Breast epithelium (tissue), 4 donors: ENCODE results near the gene KIF1A. TPM values are rescaled to one million over a fixed set of nuclear protein-coding genes. Genes with fewer than 3 reads are reported as not detected.

Experiments used
- DNase-seq, 2 donors: peaks; one replicate each; pipeline ENCODE4 v3.0.0-alpha.2; 2019; ENCODE audit warnings: low spot score in 2 of 2
- H3K27ac ChIP-seq, 2 donors: fragments of 200-600 bp; sonication (generic) in 1 of 2; one replicate each; pipeline ENCODE4 v1.5.1; 2016 to 2019; ENCODE audit warnings: mild to moderate bottlenecking in 1 of 2
- H3K27me3 ChIP-seq, 2 donors: fragments of 200-600 bp; sonication (generic) in 1 of 2; one replicate each; pipeline versions ENCODE4 v1.5.1 to v1.6.0; 2017 to 2019; ENCODE audit warnings: control low read depth in 1 of 2, mild to moderate bottlenecking in 1 of 2
- H3K36me3 ChIP-seq: fragments of 200-600 bp; one replicate; pipeline ENCODE4 v1.5.1; 2019
- H3K4me1 ChIP-seq, 2 donors: fragments of 200-600 bp; sonication (generic); one replicate each; pipeline ENCODE4 v1.5.1; 2016 to 2019; ENCODE audit warnings: control low read depth in 1 of 2
- H3K4me3 ChIP-seq, 3 donors: fragments of 200-600 bp; sonication (generic); 1 replicate in 2 of 3; 2 replicates in 1 of 3; pipeline ENCODE4 v1.5.1; 2016 to 2019; ENCODE audit warnings: mild to moderate bottlenecking in 3 of 3, moderate library complexity in 2 of 3
- H3K9me3 ChIP-seq, 2 donors: fragments of 200-600 bp; sonication (generic) in 1 of 2; one replicate each; pipeline ENCODE4 v1.5.1; 2016 to 2019; ENCODE audit warnings: control low read depth in 1 of 2
- POLR2A ChIP-seq: fragments of 450-650 bp; IDR thresholded peaks from one replicate; pipeline ENCODE4 v1.6.1; 2016; ENCODE audit warnings: antibody characterized with exemption, mild to moderate bottlenecking, moderate library complexity
- POLR2AphosphoS5 ChIP-seq, 3 donors: sonication (generic); formaldehyde crosslinking; IDR thresholded peaks; one replicate each; pipeline ENCODE4 v1.6.1; 2017; ENCODE audit warnings: antibody characterized with exemption in 3 of 3
- intact Hi-C: fragments of 100-400 bp; cut with DNase I; formaldehyde crosslinking; loops from one replicate; pipeline ENCODE4 v1.15.1; 2023; ENCODE audit warnings: low total_unique reads
- total RNA-seq, 3 donors: library from RNA; depleted of rRNA; stranded (reverse); fragments of >200 nt; gene quantifications; one replicate each; pipeline ENCODE4 v1.1.0, GENCODE V29; 2016
- TF ChIP-seq, protein P1 (sequence below), 3 donors: fragments of 450-650 bp; IDR thresholded peaks; one replicate each; pipeline ENCODE4 v1.5.1; 2016 to 2017; ENCODE audit warnings: antibody characterized with exemption in 3 of 3, mild to moderate bottlenecking in 3 of 3, moderate library complexity in 3 of 3

The KIF1A gene
- total RNA-seq, 3 donors from 2014 or later = under 0.01 to 0.29 TPM; not detected in 1

DNA sequence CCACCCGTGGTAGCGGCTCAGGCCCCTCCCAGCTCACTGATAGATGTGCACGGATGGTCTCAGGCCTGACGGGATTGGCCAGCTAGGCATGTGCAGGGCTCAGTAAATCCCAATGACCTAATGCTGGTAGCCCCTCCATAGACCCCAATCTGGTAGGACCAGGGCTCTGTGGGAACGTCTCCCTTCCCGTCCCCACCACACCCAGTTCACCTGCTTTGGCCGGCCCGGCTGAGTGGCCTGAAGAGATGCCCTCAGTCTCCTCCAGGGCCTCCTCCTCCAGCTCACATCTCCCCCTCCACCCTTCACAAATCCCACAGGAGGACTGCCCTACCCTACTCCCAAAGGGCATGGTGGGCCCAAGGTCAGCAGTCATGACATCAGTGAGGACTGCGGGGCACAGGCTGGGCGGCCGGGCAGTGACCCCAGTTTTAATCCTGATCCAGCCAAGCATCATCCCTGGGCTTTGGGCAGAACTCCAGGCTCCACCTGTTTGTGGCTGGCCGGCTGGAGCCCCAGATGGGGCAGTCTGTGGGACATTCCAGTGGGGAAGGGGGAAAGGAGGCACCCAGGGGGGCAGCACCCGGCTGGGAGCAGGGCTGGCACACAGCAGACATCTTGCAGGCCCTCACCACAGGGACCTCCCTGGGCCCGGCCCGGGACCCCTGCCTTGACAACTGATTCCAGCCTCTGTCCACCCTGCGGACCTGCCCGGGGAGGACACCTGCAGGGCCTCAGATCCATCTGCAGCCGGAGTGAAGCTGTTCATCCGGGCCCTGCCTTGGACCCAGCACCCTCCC, 2.3 kb downstream of the KIF1A start:
- DNase-seq = no peak
- TF ChIP-seq POLR2AphosphoS5 (IDR thresholded peaks at IDR 0.05) (no peak), POLR2A (no peak)
- TF ChIP-seq, protein P1, sequence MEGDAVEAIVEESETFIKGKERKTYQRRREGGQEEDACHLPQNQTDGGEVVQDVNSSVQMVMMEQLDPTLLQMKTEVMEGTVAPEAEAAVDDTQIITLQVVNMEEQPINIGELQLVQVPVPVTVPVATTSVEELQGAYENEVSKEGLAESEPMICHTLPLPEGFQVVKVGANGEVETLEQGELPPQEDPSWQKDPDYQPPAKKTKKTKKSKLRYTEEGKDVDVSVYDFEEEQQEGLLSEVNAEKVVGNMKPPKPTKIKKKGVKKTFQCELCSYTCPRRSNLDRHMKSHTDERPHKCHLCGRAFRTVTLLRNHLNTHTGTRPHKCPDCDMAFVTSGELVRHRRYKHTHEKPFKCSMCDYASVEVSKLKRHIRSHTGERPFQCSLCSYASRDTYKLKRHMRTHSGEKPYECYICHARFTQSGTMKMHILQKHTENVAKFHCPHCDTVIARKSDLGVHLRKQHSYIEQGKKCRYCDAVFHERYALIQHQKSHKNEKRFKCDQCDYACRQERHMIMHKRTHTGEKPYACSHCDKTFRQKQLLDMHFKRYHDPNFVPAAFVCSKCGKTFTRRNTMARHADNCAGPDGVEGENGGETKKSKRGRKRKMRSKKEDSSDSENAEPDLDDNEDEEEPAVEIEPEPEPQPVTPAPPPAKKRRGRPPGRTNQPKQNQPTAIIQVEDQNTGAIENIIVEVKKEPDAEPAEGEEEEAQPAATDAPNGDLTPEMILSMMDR (IDR thresholded peaks at IDR 0.05) = no peak
- Histone ChIP-seq H3K36me3 (no peaks in the 10 kb centered on the region), H3K9me3 (peaks cover 7 to 13% of the 10 kb centered on the region in 2 donors), H3K27me3 (peaks cover 14 to 51% of the 10 kb centered on the region in 2 donors), H3K4me1 (peaks cover 0 to 12% of the 10 kb centered on the region in 2 donors), H3K4me3 (no peak overlapping the region), H3K27ac (no peak overlapping the region)
- intact Hi-C loops = no loop called here

DNA sequence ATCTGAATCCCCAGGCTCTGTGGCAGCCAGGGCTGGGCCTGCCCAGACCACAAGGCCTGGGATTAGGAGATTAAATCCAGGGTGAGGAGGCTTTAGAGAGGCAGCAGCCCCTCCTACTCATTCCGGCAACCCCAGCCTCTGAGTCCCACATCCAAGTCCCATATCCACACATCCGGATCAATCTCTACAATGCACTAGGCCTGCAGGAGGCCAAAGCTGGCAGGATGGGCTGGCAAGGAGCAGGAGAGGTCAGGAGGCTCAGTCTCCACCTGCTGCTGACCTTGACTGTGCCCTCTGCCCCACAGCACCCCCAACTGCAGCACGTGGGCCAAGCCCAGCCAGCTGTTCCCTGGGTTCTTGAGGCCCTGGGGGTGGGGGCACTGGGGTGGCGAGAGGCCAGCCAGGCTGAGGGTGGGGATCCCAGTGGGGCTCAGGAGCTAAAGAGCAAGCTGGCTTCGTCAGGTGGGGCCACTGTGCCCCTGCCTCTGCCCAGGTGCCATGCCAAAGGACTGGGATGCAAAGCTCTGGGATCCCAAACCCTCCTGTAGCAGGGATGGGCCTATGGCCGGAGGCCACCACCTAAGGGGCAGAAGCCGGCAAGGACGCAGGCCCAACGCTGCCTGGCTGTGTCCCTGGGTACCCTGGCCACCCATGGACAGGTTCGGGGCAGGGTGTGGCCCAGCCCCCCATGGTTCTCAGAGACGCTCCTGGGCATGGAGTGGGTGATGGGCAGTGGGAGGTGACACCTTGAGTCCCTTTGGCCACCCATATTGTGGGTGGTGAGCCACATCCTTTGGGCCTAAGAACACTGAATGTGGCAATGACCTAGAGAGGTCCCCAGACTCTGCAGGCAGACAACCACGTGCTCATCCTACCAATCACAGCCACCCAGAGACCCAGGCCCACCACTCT, 3.2 kb downstream of the KIF1A start:
- Histone ChIP-seq H3K27ac (no peak overlapping the region), H3K36me3 (no peaks in the 10 kb centered on the region), H3K27me3 (peaks cover 14 to 43% of the 10 kb centered on the region in 2 donors), H3K9me3 (peaks cover 7 to 22% of the 10 kb centered on the region in 2 donors), H3K4me3 (no peak overlapping the region), H3K4me1 (peaks cover 0 to 12% of the 10 kb centered on the region in 2 donors)
- TF ChIP-seq, protein P1 (IDR thresholded peaks at IDR 0.05) = no peak
- TF ChIP-seq POLR2AphosphoS5 (IDR thresholded peaks at IDR 0.05) = no peak
- TF ChIP-seq POLR2A = no peak
- intact Hi-C loops = no loop called here
- DNase-seq = no peak

DNA sequence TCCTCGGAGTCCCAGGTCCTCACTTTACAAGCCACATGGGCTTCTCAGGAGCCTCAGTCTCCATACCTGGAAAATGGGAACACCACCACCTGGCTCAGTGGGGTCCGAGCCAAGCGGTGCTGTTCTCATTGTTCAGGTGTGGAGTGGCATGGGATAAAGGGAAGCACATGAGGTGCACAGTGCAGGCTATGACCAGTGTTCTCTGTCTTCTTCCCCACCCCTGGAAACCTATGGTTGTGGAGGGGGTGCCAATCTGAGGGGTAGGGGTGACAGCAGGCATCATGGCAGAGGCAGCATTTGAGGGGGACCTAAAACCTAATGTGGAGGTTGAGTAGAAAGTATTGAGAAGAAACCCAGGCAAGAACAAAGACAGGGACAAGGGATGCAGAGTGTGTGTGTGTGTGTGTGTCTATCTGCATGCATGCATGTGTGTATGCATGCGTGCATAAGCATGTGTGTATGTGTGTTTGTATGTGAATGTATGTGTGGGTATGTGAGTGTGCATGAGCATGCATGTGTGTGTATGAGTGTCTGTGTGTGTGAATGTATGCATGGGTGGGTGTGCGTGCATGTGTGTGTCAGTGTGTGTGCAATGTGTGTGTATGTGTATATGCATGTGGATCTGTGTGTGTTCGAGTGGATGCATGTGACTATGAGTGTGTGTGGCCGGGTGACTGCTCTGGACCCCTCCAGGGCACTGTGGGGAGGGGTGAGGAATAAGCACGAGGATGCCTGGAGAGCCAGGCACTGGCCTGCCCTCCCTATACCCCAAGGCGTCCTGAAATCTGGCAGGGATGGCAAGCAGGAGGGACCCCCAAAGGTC, 4.0 kb downstream of the KIF1A start:
- intact Hi-C loops = no loop called here
- H3K27me3 ChIP-seq = peaks cover 13 to 34% of the 10 kb centered on the region in 2 donors
- DNase-seq = no peak
- no peaks in the 10 kb centered on the region for H3K36me3 ChIP-seq
- H3K4me3 ChIP-seq = no peak overlapping the region
- H3K4me1 ChIP-seq = peaks cover 0 to 11% of the 10 kb centered on the region in 2 donors
- H3K27ac ChIP-seq = no peak overlapping the region
- H3K9me3 ChIP-seq = peaks cover 7 to 22% of the 10 kb centered on the region in 2 donors
- TF ChIP-seq POLR2A (no peak), POLR2AphosphoS5 (IDR thresholded peaks at IDR 0.05) (no peak)
- TF ChIP-seq, protein P1 (IDR thresholded peaks at IDR 0.05) = no peak

DNA sequence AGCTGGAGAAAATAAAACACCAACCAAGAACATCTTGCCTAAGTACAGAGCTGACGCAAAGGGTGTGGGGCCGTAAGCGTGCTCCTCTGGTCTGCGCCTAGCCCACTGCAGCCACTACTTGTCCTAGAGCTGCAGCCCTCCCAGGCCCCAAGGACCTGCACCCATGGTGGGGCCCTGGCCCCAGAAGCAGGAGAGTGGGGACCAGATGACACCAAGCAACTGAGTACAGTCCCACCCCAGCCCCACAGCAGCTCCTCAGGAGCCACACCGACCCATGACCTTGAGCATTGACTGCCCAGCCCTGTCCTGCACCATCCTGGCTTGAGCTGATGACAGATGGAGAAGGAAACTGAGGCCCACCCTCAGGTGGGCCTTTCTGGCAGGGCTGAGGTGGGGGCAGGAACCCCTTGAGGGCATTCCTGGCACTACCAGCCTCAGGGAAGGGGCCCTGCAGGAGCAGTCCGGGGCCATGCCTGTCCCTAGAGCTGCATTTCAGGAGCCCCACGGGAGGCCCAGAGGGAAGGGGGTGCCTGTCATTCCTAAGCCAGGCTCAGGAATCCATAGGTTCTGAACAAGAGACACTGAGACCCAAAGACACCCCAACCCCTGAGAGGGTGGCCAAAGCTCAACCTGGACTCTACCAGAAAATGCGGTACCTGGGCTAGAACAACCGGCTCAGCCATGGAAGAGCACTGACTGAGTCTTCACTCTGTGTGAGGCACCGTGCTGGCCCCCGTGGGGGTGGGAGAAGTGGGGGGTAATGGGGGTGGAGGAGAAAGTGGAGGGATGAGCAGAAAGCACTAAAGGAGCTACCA, 4.9 kb downstream of the KIF1A start:
- H3K4me1 ChIP-seq = peaks cover 0 to 7% of the 10 kb centered on the region in 2 donors
- no peak for DNase-seq
- intact Hi-C loops = no loop called here

More for the DNA sequence above, 4.9 kb downstream of the KIF1A start:
- Histone ChIP-seq H3K9me3 (peaks cover 7 to 22% of the 10 kb centered on the region in 2 donors), H3K4me3 (no peak overlapping the region), H3K27ac (no peak overlapping the region), H3K36me3 (no peaks in the 10 kb centered on the region), H3K27me3 (peaks cover 6 to 26% of the 10 kb centered on the region in 2 donors)
- TF ChIP-seq, protein P1 (IDR thresholded peaks at IDR 0.05) = no peak
- TF ChIP-seq POLR2A (no peak), POLR2AphosphoS5 (IDR thresholded peaks at IDR 0.05) (no peak)
